GM13977 (cell line): Measurements from ENCODE around the gene DHODH.

Experiments used
- DNase-seq: peaks from one replicate; pipeline ENCODE4 v3.0.0; 2012; ENCODE audit warnings: low spot score
- CTCF ChIP-seq: IDR thresholded peaks from 2 replicates; pipeline ENCODE4 v1.5.1; 2012; ENCODE audit warnings: mild to moderate bottlenecking, control low read depth; ENCODE audit not compliant: insufficient read depth; ENCODE audit errors: extremely low read depth, missing control alignments
- in situ Hi-C: fragments of 300-500 bp; cut with MboI; formaldehyde crosslinking; loops from one replicate; pipeline ENCODE4 v1.12.0; 2022; ENCODE audit warnings: low sequenced_read_pairs, low pct_unique_long_range_greater_than_20kb, mixed read lengths, inconsistent platforms; ENCODE audit not compliant: unreplicated experiment

DHODH gene

DNA sequence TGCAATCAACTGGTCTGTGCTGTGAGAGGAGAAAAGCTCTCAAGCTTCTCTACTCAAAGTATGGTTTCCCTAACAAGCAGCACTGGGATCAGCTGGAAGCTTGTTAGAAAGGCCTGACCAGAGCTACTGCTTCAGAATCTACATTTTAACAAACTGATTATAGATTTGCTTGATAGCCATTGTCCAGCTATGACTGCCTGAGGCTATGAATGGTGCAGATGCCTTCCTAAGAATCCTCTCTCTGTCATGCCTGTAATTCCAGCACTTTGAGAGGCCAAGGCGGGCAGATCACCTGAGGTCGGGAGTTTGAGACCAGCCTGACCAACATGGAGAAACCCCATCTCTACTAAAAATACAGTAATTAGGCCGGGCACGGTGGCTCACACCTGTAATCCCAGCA, 37.0 kb upstream of the DHODH start:
- in situ Hi-C loops = no loop called here
- TF ChIP-seq CTCF = no peak
- no peak for DNase-seq

- no peak for DNase-seq
- TF ChIP-seq CTCF = no peak
- in situ Hi-C loops = no loop called here
Measured at GRCh38 chr16:71972356-71972755, 36.2 kb upstream of the DHODH start.

GRCh38 chr16:71973001-71973400, 35.5 kb upstream of the DHODH start:
- no peak for DNase-seq
- in situ Hi-C loops = no loop called here
- TF ChIP-seq CTCF = no peak

GRCh38 chr16:71974068-71974818, 34.3 kb upstream of the DHODH start:
- TF ChIP-seq CTCF = no peak
- in situ Hi-C loops = no loop called here
- no peak for DNase-seq

GRCh38 chr16:71985262-71985974, 23.1 kb upstream of the DHODH start:
- no peak for TF ChIP-seq CTCF
- DNase-seq = no peak
- in situ Hi-C loops = no loop called here

- in situ Hi-C loops = no loop called here
- DNase-seq = no peak
- no peak for TF ChIP-seq CTCF
Measured at GRCh38 chr16:71986131-71986530, 22.4 kb upstream of the DHODH start.
